GM10266 (cell line): Measurements from ENCODE around the gene FBN1.

Experiments
- DNase-seq: peaks from one replicate; pipeline ENCODE4 v3.0.0; 2012; ENCODE audit errors: extremely low spot score
- TF ChIP-seq, protein P1 (sequence below): IDR thresholded peaks from 2 replicates; pipeline ENCODE4 v1.5.1; 2012; ENCODE audit warnings: mild to moderate bottlenecking, low read depth; ENCODE audit not compliant: control insufficient read depth, insufficient read depth; ENCODE audit errors: missing control alignments

FBN1 gene

DNA sequence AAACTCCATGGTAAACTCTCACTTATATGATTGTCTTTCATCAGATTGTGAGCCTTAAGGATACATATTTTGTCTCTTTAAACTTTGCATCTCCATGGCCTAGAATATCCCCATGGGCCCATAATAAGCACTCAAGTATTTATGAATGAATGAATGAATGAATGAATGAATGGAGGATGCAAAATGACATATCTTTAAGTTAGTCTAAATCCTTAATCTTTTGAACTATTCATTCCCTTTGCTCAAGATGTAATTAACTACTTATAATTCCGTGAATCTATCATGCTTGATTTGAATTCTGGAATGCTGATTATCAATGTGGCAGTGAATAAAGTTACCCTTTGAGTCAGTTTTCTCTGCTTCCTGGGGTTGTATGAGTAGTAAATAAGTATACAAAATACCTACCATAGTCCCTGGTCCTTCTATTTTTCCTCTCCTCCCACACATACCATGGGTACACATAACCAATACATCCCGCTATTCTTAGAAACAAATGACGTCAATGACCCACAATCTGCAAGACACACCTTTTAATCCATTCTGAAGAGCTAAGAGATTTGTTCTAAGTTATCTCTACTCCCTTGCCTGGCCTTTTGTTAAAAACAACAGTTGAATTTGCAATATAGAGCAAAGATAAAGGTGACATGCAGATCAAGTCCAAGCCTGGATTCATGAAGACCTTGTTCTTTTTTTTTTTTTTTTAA, 94.5 kb downstream of the FBN1 start:
- no peak for DNase-seq
- TF ChIP-seq, protein P1, sequence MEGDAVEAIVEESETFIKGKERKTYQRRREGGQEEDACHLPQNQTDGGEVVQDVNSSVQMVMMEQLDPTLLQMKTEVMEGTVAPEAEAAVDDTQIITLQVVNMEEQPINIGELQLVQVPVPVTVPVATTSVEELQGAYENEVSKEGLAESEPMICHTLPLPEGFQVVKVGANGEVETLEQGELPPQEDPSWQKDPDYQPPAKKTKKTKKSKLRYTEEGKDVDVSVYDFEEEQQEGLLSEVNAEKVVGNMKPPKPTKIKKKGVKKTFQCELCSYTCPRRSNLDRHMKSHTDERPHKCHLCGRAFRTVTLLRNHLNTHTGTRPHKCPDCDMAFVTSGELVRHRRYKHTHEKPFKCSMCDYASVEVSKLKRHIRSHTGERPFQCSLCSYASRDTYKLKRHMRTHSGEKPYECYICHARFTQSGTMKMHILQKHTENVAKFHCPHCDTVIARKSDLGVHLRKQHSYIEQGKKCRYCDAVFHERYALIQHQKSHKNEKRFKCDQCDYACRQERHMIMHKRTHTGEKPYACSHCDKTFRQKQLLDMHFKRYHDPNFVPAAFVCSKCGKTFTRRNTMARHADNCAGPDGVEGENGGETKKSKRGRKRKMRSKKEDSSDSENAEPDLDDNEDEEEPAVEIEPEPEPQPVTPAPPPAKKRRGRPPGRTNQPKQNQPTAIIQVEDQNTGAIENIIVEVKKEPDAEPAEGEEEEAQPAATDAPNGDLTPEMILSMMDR, result no peak

GRCh38 chr15:48548455-48548854, 97.1 kb downstream of the FBN1 start:
- TF ChIP-seq, protein P1, result no peak
- no peak for DNase-seq

DNA sequence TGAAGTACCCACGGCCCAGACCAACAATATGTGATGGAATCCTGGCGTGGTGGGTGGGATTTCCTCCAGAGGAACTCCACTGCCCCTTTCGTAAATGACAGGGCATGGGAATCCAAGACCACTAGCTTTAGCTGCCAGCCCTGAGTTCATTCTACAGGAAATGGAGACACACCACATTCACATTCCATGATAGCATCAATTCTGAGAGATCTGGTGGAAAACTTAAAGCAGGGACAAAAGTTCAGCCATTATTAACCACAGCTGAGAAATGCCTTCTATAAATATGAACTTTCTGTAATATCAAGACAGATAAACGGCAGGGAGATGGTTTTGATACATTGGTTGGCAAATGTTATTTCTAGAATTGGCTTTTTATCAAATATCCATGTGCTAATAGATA, 98.2 kb downstream of the FBN1 start:
- DNase-seq, result no peak
- TF ChIP-seq, protein P1, result no peak

DNA sequence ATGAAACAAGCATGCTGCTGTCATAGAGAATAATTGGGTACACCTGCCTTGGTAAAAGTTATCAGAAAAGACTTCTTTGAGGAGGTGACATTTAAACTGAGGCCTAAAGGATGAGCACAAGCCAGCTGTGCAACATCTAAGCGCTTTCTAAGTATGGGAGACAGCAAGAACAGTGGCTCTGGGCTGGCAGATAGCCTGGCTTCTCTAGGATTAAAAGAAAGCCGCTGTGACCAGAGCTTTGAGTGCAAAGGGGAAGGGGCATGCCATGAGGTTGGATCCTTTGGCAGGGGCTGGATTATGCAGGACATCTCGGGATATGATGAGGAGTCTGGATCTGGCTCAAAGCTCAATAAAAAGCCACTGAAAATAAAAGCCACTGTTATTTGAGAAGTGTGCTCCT, 99.2 kb downstream of the FBN1 start:
- TF ChIP-seq, protein P1, result no peak
- DNase-seq, result no peak

GRCh38 chr15:48544778-48545177, 100.7 kb downstream of the FBN1 start:
- DNase-seq, result no peak
- TF ChIP-seq, protein P1, result no peak

- DNase-seq, result peak; percentile 34
- TF ChIP-seq, protein P1, result no peak
Observed at GRCh38 chr15:48541341-48542278, 103.9 kb downstream of the FBN1 start.

DNA sequence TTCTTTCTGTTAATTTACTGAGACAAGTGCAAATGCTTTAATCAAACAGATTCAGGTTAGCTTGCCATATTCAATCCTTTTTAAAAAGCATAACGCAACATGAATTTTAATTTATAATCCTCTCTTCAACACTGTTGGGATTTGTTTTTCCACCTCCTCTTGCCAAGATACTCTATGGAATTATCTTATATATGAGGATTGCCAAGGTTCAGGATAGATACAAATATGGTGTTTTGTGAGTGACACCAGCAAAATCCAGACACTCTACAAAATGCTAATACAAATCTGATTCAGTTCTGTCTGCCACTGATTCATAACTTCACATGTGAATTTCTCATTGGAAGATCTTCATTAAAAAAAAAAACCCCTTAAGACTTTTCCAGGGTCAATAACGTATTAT, 104.8 kb downstream of the FBN1 start:
- TF ChIP-seq, protein P1, result no peak
- no peak for DNase-seq
